Measurements from ENCODE around the gene PREB. TPM values are rescaled to one million over a fixed set of nuclear protein-coding genes. Genes with fewer than 3 reads are reported as not detected.

The PREB gene
- total RNA-seq, 1 donor from 2014 or later, result 25.1 TPM

- H3K9me3 Mint-ChIP-seq, result no peaks in the 10 kb centered on the region
These were observed 40.9 kb upstream of the PREB start for GRCh38 chr2:27175330-27175729.

DNA sequence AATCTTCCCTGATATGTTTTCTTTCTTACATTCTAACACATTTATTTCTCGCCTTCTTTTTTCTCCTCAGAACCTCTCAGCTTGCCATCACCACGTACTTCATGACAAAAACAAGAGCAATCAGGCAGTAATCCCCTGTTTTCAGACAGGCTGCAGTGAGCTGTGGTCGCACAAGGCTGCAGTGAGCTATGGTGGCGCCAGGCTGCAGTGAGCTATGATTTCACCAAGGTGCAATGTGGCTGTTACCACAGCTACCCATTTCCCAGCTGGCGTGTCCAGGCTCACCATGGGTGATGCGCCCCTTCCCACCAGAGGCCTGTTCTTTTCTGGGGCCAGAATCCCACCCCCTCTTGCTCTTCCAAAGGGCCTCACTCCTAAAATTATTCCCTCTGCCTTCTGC, 40.2 kb upstream of the PREB start:
- no peaks in the 10 kb centered on the region for H3K4me1 ChIP-seq
- no peak overlapping the region for H3K27ac ChIP-seq
- no peaks in the 10 kb centered on the region for H3K79me2 ChIP-seq (ENCODE audit: low read depth)
- no peak overlapping the region for H3K4me2 ChIP-seq
- Mint-ChIP-seq H3K27me3 (ENCODE audit: insufficient read depth, low read depth) (peaks cover 2% of the 10 kb centered on the region), H3K27ac (no peak overlapping the region), H3K4me3 (no peak overlapping the region), H3K9me3 (no peaks in the 10 kb centered on the region), H3K4me1 (peaks cover 3% of the 10 kb centered on the region), H3K36me3 (no peaks in the 10 kb centered on the region)
- no peaks in the 10 kb centered on the region for H3K9me3 ChIP-seq (ENCODE audit: low read depth)
- no peak for TF ChIP-seq EZH2phosphoT487 (IDR thresholded peaks at IDR 0.05)
- no peak for TF ChIP-seq EZH2 (IDR thresholded peaks at IDR 0.05)
- TF ChIP-seq, protein P1, sequence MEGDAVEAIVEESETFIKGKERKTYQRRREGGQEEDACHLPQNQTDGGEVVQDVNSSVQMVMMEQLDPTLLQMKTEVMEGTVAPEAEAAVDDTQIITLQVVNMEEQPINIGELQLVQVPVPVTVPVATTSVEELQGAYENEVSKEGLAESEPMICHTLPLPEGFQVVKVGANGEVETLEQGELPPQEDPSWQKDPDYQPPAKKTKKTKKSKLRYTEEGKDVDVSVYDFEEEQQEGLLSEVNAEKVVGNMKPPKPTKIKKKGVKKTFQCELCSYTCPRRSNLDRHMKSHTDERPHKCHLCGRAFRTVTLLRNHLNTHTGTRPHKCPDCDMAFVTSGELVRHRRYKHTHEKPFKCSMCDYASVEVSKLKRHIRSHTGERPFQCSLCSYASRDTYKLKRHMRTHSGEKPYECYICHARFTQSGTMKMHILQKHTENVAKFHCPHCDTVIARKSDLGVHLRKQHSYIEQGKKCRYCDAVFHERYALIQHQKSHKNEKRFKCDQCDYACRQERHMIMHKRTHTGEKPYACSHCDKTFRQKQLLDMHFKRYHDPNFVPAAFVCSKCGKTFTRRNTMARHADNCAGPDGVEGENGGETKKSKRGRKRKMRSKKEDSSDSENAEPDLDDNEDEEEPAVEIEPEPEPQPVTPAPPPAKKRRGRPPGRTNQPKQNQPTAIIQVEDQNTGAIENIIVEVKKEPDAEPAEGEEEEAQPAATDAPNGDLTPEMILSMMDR (IDR thresholded peaks at IDR 0.05), result no peak
- H4K20me1 ChIP-seq (ENCODE audit: low read depth), result no peaks in the 10 kb centered on the region
- H3F3A ChIP-seq (ENCODE audit: low read depth), result no peaks in the 10 kb centered on the region
- H3K27me3 ChIP-seq, result peaks cover 19% of the 10 kb centered on the region
- H3K9ac ChIP-seq, result no peak overlapping the region
- peak overlapping the region; percentile 78 for H2AFZ ChIP-seq (replicated peaks)
- peak; percentile 16 for DNase-seq (ENCODE audit: low spot score)
- no peaks in the 10 kb centered on the region for H3K36me3 ChIP-seq
- H3K4me3 ChIP-seq, result no peak overlapping the region

More at GRCh38 chr2:27175330-27175729, 40.9 kb upstream of the PREB start:
- H3K9ac ChIP-seq, result no peak overlapping the region
- Mint-ChIP-seq H3K27ac (no peak overlapping the region), H3K27me3 (ENCODE audit: insufficient read depth, low read depth) (no peaks in the 10 kb centered on the region), H3K36me3 (no peaks in the 10 kb centered on the region), H3K4me1 (peaks cover 3% of the 10 kb centered on the region), H3K4me3 (no peak overlapping the region)
- H4K20me1 ChIP-seq (ENCODE audit: low read depth), result no peaks in the 10 kb centered on the region
- H3K36me3 ChIP-seq, result no peaks in the 10 kb centered on the region
- H2AFZ ChIP-seq (replicated peaks), result peak overlapping the region; percentile 78
- H3K9me3 ChIP-seq (ENCODE audit: low read depth), result no peaks in the 10 kb centered on the region
- TF ChIP-seq EZH2 (IDR thresholded peaks at IDR 0.05) (no peak), EZH2phosphoT487 (IDR thresholded peaks at IDR 0.05) (no peak)
- TF ChIP-seq, protein P1 (IDR thresholded peaks at IDR 0.05), result no peak
- DNase-seq (ENCODE audit: low spot score), result no peak
- H3K4me3 ChIP-seq, result no peak overlapping the region
- H3F3A ChIP-seq (ENCODE audit: low read depth), result no peaks in the 10 kb centered on the region
- peaks cover 16% of the 10 kb centered on the region for H3K27me3 ChIP-seq
- H3K79me2 ChIP-seq (ENCODE audit: low read depth), result no peaks in the 10 kb centered on the region
- no peak overlapping the region for H3K27ac ChIP-seq
- H3K4me1 ChIP-seq, result no peaks in the 10 kb centered on the region
- H3K4me2 ChIP-seq, result no peak overlapping the region

GRCh38 chr2:27171351-27171848, 37.0 kb upstream of the PREB start:
- no peak overlapping the region for H3K4me2 ChIP-seq
- no peak overlapping the region for H3K9ac ChIP-seq
- no peak overlapping the region for H3K27ac Mint-ChIP-seq
- no peaks in the 10 kb centered on the region for H3K9me3 ChIP-seq (ENCODE audit: low read depth)
- H2AFZ ChIP-seq (replicated peaks), result no peak overlapping the region
- H3K79me2 ChIP-seq (ENCODE audit: low read depth), result no peaks in the 10 kb centered on the region
- no peak overlapping the region for H3K27ac ChIP-seq
- no peak for DNase-seq (ENCODE audit: low spot score)
- no peak overlapping the region for H3K4me3 Mint-ChIP-seq
- H3K4me3 ChIP-seq, result no peak overlapping the region
- peaks cover 2% of the 10 kb centered on the region for H3K27me3 Mint-ChIP-seq (ENCODE audit: insufficient read depth, low read depth)
- H3K4me1 ChIP-seq, result no peaks in the 10 kb centered on the region
- peaks cover 3% of the 10 kb centered on the region for H3F3A ChIP-seq (ENCODE audit: low read depth)
- peaks cover 19% of the 10 kb centered on the region for H3K27me3 ChIP-seq
- no peaks in the 10 kb centered on the region for H4K20me1 ChIP-seq (ENCODE audit: low read depth)
- no peaks in the 10 kb centered on the region for H3K36me3 Mint-ChIP-seq
- H3K9me3 Mint-ChIP-seq, result no peaks in the 10 kb centered on the region
- TF ChIP-seq, protein P1 (IDR thresholded peaks at IDR 0.05), result no peak
- TF ChIP-seq EZH2 (IDR thresholded peaks at IDR 0.05) (no peak), EZH2phosphoT487 (IDR thresholded peaks at IDR 0.05) (no peak)
- H3K4me1 Mint-ChIP-seq, result no peaks in the 10 kb centered on the region
- no peaks in the 10 kb centered on the region for H3K36me3 ChIP-seq
